ENCODE data around the gene TAX1BP3. TPM values are rescaled to one million over a fixed set of nuclear protein-coding genes. Genes with fewer than 3 reads are reported as not detected.
A peak's percentile ranks its signal among the peaks of the same experiment; 100 is the strongest.

TAX1BP3 gene
- total RNA-seq, 1 experiment from 2014 or later: 50.0 TPM

GRCh38 chr17:3647769-3648555 is 20.4 kb downstream of the TAX1BP3 start:
- intact Hi-C loops (cut with micrococcal nuclease): loop anchor here (5.0 kb wide), 1 partner anchor 601 kb away; no protein-coding TSS in a partner anchor
- H3K27ac ChIP-seq (ENCODE audit: low read depth, low read length): no peak overlapping the region; the same call in 1 of the 2 replicates
- ChIA-PET RAD21 (ENCODE audit: low non-redundant PET in 1 of 2, low total read pairs in 2 of 2, uncharacterized antibody in 2 of 2, unreplicated experiment in 2 of 2) (no interaction called here), POLR2A (interaction anchor here (0.6 to 1.2 kb wide), 2 partner anchors 12 to 20 kb away, joined by 3 to 4 read pairs; partner anchors contain the start of genes CTNS and SHPK), CTCF (interaction anchor here (0.9 to 3.2 kb wide), 5 partner anchors 12 to 599 kb away, joined by 3 to 22 read pairs (median 10); partner anchors contain the start of genes CTNS and SHPK)
- H3K4me1 ChIP-seq (ENCODE audit: control insufficient read depth in 1 of 2, insufficient read depth in 2 of 2, low read length in 2 of 2): no peaks in the 10 kb centered on the region
- H3K27me3 ChIP-seq (ENCODE audit: insufficient read depth, low read length): no peaks in the 10 kb centered on the region
- no peak overlapping the region for H3K4me2 ChIP-seq (ENCODE audit: low read length)
- TF ChIP-seq EZH2phosphoT487 (IDR thresholded peaks at IDR 0.05; ENCODE audit: borderline replicate concordance) (no peak), CTCF (IDR thresholded peaks at IDR 0.05 in 2 of 3, conservative IDR thresholded peaks at IDR 0.05 in 1 of 3; ENCODE audit: borderline replicate concordance in 1 of 3, insufficient read depth in 1 of 3, low read depth in 2 of 3, low read length in 2 of 3) (peak; percentile 41 to 66 (median 61); a peak in 5 of 6 replicates), RAD21 (IDR thresholded peaks at IDR 0.05; ENCODE audit: low read depth) (peak; percentile 50)
- H3K4me3 ChIP-seq (replicated peaks in 1 of 2; ENCODE audit: low read depth in 1 of 2, low read length in 2 of 2): no peak overlapping the region
- no peaks in the 10 kb centered on the region for H3K79me2 ChIP-seq (ENCODE audit: insufficient read depth, low read length)
- peak; percentile 7 for DNase-seq (ENCODE audit: low read depth, low spot score)
- no peak overlapping the region for H2AFZ ChIP-seq (ENCODE audit: low read depth, low read length, poor library complexity, severe bottlenecking)
- H3K9me2 ChIP-seq (ENCODE audit: insufficient read depth): no peaks in the 10 kb centered on the region
- H3K9ac ChIP-seq (ENCODE audit: low read length): no peak overlapping the region
- ATAC-seq: peak; percentile 98
- H3K9me3 ChIP-seq (ENCODE audit: control insufficient read depth in 1 of 2, insufficient read depth in 1 of 2, low read depth in 1 of 2, low read length in 2 of 2): no peaks in the 10 kb centered on the region
- H4K20me1 ChIP-seq (ENCODE audit: insufficient read depth): no peaks in the 10 kb centered on the region
- no peaks in the 10 kb centered on the region; a peak in 1 of 4 replicates for H3K36me3 ChIP-seq (ENCODE audit: control insufficient read depth in 1 of 2, insufficient read depth in 2 of 2, low read length in 2 of 2)
- no TSS peak for BruUV-seq (replicated peaks)

- H3K79me2 ChIP-seq (ENCODE audit: insufficient read depth, low read length): no peaks in the 10 kb centered on the region
- CTCF ChIA-PET: interaction anchor here (1.2 to 3.2 kb wide), 4 partner anchors 11 to 599 kb away, joined by 3 to 22 read pairs (median 13); partner anchors contain the start of genes CTNS and SHPK
- H3K4me2 ChIP-seq (ENCODE audit: low read length): no peak overlapping the region
- no peaks in the 10 kb centered on the region; a peak in 1 of 4 replicates for H3K36me3 ChIP-seq (ENCODE audit: control insufficient read depth in 1 of 2, insufficient read depth in 2 of 2, low read length in 2 of 2)
- intact Hi-C loops (cut with micrococcal nuclease): loop anchor here (5.0 kb wide), 1 partner anchor 600 kb away; no protein-coding TSS in a partner anchor
- H3K9me2 ChIP-seq (ENCODE audit: insufficient read depth): no peaks in the 10 kb centered on the region
- ATAC-seq (peak; percentile 11; the same call in 1 of the 2 replicates), DNase-seq (ENCODE audit: low read depth, low spot score) (no peak)
- H2AFZ ChIP-seq (ENCODE audit: low read depth, low read length, poor library complexity, severe bottlenecking): no peak overlapping the region
- POLR2A ChIA-PET: interaction anchor here (1.2 kb wide), 1 partner anchor 11 kb away, joined by 4 read pairs; the partner anchor contains the start of genes CTNS and SHPK
- H3K4me3 ChIP-seq (replicated peaks in 1 of 2; ENCODE audit: low read depth in 1 of 2, low read length in 2 of 2): no peak overlapping the region
- no peak overlapping the region for H3K27ac ChIP-seq (ENCODE audit: low read depth, low read length)
- H4K20me1 ChIP-seq (ENCODE audit: insufficient read depth): no peaks in the 10 kb centered on the region
- RAD21 ChIA-PET (ENCODE audit: low non-redundant PET in 1 of 2, low total read pairs in 2 of 2, uncharacterized antibody in 2 of 2, unreplicated experiment in 2 of 2): no interaction called here
- H3K4me1 ChIP-seq (ENCODE audit: control insufficient read depth in 1 of 2, insufficient read depth in 2 of 2, low read length in 2 of 2): no peaks in the 10 kb centered on the region
- no peaks in the 10 kb centered on the region for H3K27me3 ChIP-seq (ENCODE audit: insufficient read depth, low read length)
- BruUV-seq (replicated peaks): no TSS peak
- no peak overlapping the region for H3K9ac ChIP-seq (ENCODE audit: low read length)
- H3K9me3 ChIP-seq (ENCODE audit: control insufficient read depth in 1 of 2, insufficient read depth in 1 of 2, low read depth in 1 of 2, low read length in 2 of 2): no peaks in the 10 kb centered on the region
- no peak for TF ChIP-seq RAD21 (IDR thresholded peaks at IDR 0.05; ENCODE audit: low read depth)
- TF ChIP-seq TCF7L2 (IDR thresholded peaks at IDR 0.05; ENCODE audit: borderline replicate concordance, extremely low read depth, insufficient read depth, insufficient read length): no peak
- no peak for TF ChIP-seq FOSL1 (IDR thresholded peaks at IDR 0.05; ENCODE audit: low read depth)
- TF ChIP-seq ZBTB33 (IDR thresholded peaks at IDR 0.05; ENCODE audit: extremely low read depth, insufficient replicate concordance, low read length): no peak
- no peak for TF ChIP-seq MAX (IDR thresholded peaks at IDR 0.05)
- no peak for TF ChIP-seq JUND (IDR thresholded peaks at IDR 0.05)
- no peak for TF ChIP-seq ELF1 (IDR thresholded peaks at IDR 0.05; ENCODE audit: borderline replicate concordance, low read depth)
- no peak for TF ChIP-seq ATF3 (IDR thresholded peaks at IDR 0.05)
- no peak for TF ChIP-seq SIN3A (IDR thresholded peaks at IDR 0.05; ENCODE audit: low read depth)
These were observed 21.1 kb downstream of the TAX1BP3 start for GRCh38 chr17:3647251-3647650.
